Progenitor cell of endocrine pancreas (in vitro differentiated cells): ENCODE data around the gene CLIP4. TPM values are rescaled to one million over a fixed set of nuclear protein-coding genes. Genes with fewer than 3 reads are reported as not detected.
"Not testable (repeated sequence)": the region's sequence is repeated elsewhere in the genome, so short reads cannot be mapped to it uniquely, and the experiment has no call there.

ENCODE experiments used
- DNase-seq: peaks from one replicate; pipeline ENCODE4 v3.0.0; 2021; ENCODE audit warnings: low spot score; ENCODE audit not compliant: unreplicated experiment
- H3K27ac Mint-ChIP-seq: 2 replicates; pipeline ENCODE4 v1.8.0; 2021; ENCODE audit warnings: mild to moderate bottlenecking, moderate library complexity, mixed read lengths
- H3K27me3 Mint-ChIP-seq: 2 replicates; pipeline ENCODE4 v1.8.0; 2021; ENCODE audit warnings: mixed read lengths
- H3K36me3 Mint-ChIP-seq: 2 replicates; pipeline ENCODE4 v1.8.0; 2022; ENCODE audit warnings: mixed read lengths; ENCODE audit not compliant: insufficient read depth
- H3K4me1 Mint-ChIP-seq: 2 replicates; pipeline ENCODE4 v1.8.0; 2021; ENCODE audit warnings: low read depth, mixed read lengths
- H3K4me3 Mint-ChIP-seq: 2 replicates; pipeline ENCODE4 v1.8.0; 2021; ENCODE audit warnings: low read depth, mild to moderate bottlenecking, moderate library complexity, mixed read lengths
- H3K9me3 Mint-ChIP-seq: 2 replicates; pipeline ENCODE4 v1.8.0; 2021; ENCODE audit warnings: low read depth, mixed read lengths
- total RNA-seq: library from RNA; stranded (reverse); gene quantifications from 2 replicates; pipeline ENCODE4 v1.2.1, GENCODE V29; 2021
- TF ChIP-seq, protein P1 (sequence below): fragments of 200-600 bp; sonication (generic); IDR thresholded peaks from one replicate; pipeline ENCODE4 v1.5.0; 2021; ENCODE audit warnings: antibody characterized with exemption, mild to moderate bottlenecking; ENCODE audit not compliant: unreplicated experiment

CLIP4 gene
- total RNA-seq, 1 donor from 2014 or later, result 13.7 TPM

- H3K27ac Mint-ChIP-seq, result no peak overlapping the region
These were observed 30.7 kb upstream of the CLIP4 start for GRCh38 chr2:29084554-29084953.

GRCh38 chr2:29090311-29090710, 24.9 kb upstream of the CLIP4 start:
- H3K27ac Mint-ChIP-seq, H3K4me1 Mint-ChIP-seq: not testable (repeated sequence)

More at GRCh38 chr2:29084554-29084953, 30.7 kb upstream of the CLIP4 start:
- no peak overlapping the region for H3K4me3 Mint-ChIP-seq
- no peaks in the 10 kb centered on the region for H3K36me3 Mint-ChIP-seq
- H3K9me3 Mint-ChIP-seq, result peaks cover 6% of the 10 kb centered on the region
- DNase-seq, result no peak
- no peaks in the 10 kb centered on the region for H3K27me3 Mint-ChIP-seq
- H3K4me1 Mint-ChIP-seq, result no peaks in the 10 kb centered on the region
- TF ChIP-seq, protein P1, sequence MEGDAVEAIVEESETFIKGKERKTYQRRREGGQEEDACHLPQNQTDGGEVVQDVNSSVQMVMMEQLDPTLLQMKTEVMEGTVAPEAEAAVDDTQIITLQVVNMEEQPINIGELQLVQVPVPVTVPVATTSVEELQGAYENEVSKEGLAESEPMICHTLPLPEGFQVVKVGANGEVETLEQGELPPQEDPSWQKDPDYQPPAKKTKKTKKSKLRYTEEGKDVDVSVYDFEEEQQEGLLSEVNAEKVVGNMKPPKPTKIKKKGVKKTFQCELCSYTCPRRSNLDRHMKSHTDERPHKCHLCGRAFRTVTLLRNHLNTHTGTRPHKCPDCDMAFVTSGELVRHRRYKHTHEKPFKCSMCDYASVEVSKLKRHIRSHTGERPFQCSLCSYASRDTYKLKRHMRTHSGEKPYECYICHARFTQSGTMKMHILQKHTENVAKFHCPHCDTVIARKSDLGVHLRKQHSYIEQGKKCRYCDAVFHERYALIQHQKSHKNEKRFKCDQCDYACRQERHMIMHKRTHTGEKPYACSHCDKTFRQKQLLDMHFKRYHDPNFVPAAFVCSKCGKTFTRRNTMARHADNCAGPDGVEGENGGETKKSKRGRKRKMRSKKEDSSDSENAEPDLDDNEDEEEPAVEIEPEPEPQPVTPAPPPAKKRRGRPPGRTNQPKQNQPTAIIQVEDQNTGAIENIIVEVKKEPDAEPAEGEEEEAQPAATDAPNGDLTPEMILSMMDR, result no peak

GRCh38 chr2:29096969-29097368, 18.2 kb upstream of the CLIP4 start:
- Mint-ChIP-seq H3K4me1 (peaks cover 6% of the 10 kb centered on the region), H3K27ac (no peak overlapping the region), H3K36me3 (no peaks in the 10 kb centered on the region), H3K9me3 (peaks cover 6% of the 10 kb centered on the region), H3K27me3 (no peaks in the 10 kb centered on the region), H3K4me3 (no peak overlapping the region)
- DNase-seq, result no peak
- TF ChIP-seq, protein P1, result no peak

More at GRCh38 chr2:29090311-29090710, 24.9 kb upstream of the CLIP4 start:
- H3K27me3 Mint-ChIP-seq, H3K36me3 Mint-ChIP-seq, H3K9me3 Mint-ChIP-seq, H3K4me3 Mint-ChIP-seq, DNase-seq: not testable (repeated sequence)

GRCh38 chr2:29097569-29097968, 17.6 kb upstream of the CLIP4 start:
- DNase-seq, result no peak
- Mint-ChIP-seq H3K36me3 (no peaks in the 10 kb centered on the region), H3K27me3 (no peaks in the 10 kb centered on the region), H3K9me3 (peaks cover 6% of the 10 kb centered on the region), H3K27ac (peak overlapping the region; percentile 39), H3K4me1 (peaks cover 6% of the 10 kb centered on the region), H3K4me3 (no peak overlapping the region)
- TF ChIP-seq, protein P1, result no peak

DNA sequence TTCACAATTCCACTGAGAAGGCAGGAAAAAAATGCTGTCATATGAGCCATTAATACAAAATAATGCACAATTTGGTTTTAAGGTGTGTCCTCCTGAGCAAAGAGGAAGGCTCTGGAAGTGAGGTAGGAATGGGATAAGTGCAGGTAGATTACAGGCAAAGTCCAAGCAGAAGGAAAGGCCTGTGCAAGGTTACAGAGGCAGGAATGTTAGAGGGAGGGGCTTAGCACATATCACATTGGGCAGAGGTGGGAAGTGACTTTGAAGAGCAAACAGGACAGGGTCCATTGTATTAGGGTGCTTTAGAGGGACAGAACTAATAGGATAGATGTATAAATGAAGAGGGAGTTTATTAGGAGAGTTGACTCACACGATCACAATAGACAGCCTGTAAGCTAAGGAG, 14.7 kb upstream of the CLIP4 start:
- H3K27ac Mint-ChIP-seq, result no peak overlapping the region
- H3K4me1 Mint-ChIP-seq, result peaks cover 6% of the 10 kb centered on the region
- TF ChIP-seq, protein P1, result no peak
- no peak overlapping the region for H3K4me3 Mint-ChIP-seq
- H3K36me3 Mint-ChIP-seq, result no peaks in the 10 kb centered on the region
- DNase-seq, result no peak
- peaks cover 6% of the 10 kb centered on the region for H3K9me3 Mint-ChIP-seq
- H3K27me3 Mint-ChIP-seq, result no peaks in the 10 kb centered on the region

DNA sequence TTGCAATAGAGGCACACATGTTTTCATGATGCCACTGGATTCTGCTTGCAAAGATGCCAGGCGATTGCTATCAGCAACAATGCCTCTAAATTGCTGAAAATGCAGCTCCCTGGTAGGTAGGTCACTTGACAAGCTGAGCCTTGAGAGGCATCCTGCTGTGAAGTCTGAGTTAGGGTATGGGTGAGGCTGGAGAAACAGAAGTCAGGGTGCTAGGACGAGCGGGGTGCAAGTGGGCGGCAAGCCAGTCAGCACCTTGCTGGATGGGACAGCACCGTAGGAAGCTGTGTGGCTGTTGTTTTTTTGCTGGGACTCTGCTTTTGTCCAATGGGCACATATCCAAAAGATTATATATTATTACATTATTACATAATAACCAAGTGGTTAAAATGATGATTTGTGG, 10.5 kb upstream of the CLIP4 start:
- H3K4me1 Mint-ChIP-seq, result peaks cover 4% of the 10 kb centered on the region
- no peaks in the 10 kb centered on the region for H3K27me3 Mint-ChIP-seq
- DNase-seq, result no peak
- peaks cover 6% of the 10 kb centered on the region for H3K9me3 Mint-ChIP-seq
- H3K27ac Mint-ChIP-seq, result no peak overlapping the region
- TF ChIP-seq, protein P1, result no peak
- H3K4me3 Mint-ChIP-seq, result no peak overlapping the region
- no peaks in the 10 kb centered on the region for H3K36me3 Mint-ChIP-seq
